Skeletal muscle cell (primary cell): ENCODE data around the gene RNF135.

Experiments used
- DNase-seq: peaks from one replicate; pipeline ENCODE4 v3.0.0-alpha.2; 2010; ENCODE audit warnings: low read depth
- H3K4me3 ChIP-seq: 2 replicates; pipeline ENCODE4 v1.5.1; 2011; ENCODE audit warnings: low read depth, mild to moderate bottlenecking, control low read depth, low read length, moderate library complexity

The RNF135 gene

DNA sequence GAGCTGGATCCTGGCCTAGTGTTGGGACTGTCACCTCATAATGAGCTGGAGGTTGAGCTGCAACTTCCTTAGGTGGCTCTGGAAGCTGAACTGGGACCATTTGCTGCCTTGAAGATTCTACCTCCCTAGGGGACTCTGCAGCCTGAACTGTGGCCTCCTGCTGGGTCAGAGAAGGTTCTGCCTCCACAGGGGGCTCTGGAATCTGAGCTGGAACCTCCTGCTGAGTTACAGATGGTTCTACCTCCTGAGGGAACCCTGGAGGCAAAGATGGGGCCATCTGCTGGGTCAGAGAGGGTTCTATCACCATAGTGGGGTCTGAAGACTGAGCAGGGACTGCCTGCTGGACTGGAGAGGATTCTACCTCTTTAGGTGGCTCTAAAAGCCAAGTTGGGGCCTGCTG, 77.3 kb downstream of the RNF135 start:
- DNase-seq: no peak

DNA sequence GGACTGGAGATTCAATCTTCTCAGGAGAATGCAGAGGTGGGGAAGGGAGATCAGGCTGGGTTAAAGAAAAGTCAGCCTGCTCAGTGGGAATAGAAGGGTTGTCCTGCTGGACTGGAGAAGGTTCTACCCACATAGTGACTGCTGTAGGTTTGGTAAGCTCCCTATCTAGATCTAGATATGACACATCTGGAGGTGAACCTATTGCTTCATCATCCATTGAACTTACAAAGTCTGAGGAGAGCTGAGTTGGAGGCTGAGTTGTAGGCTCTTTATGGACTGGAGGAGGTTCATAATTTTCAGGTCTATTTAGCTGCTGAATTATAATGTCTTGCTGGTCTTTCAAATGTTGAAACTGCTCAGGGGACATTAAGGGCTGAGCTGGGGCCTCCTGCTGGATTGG, 77.9 kb downstream of the RNF135 start:
- H3K4me3 ChIP-seq: no peak overlapping the region
- no peak for DNase-seq

More for the DNA sequence above, 77.3 kb downstream of the RNF135 start:
- H3K4me3 ChIP-seq: no peak overlapping the region
